PFSK-1 (cell line): Measurements from ENCODE around the gene MTX2.

ENCODE experiments used
- SIN3A ChIP-seq: IDR thresholded peaks from 2 replicates; pipeline ENCODE4 v1.6.1; 2012; ENCODE audit warnings: mild to moderate bottlenecking, low read length, moderate library complexity, borderline replicate concordance; ENCODE audit not compliant: insufficient read depth
- TAF1 ChIP-seq: IDR thresholded peaks from 2 replicates; pipeline ENCODE4 v1.6.1; 2012; ENCODE audit warnings: low read length, control low read depth, borderline replicate concordance; ENCODE audit not compliant: insufficient read depth

- TF ChIP-seq TAF1 (no peak), SIN3A (no peak)
These were observed 31.8 kb upstream of the MTX2 start for GRCh38 chr2:176237456-176237855.
